Glutamatergic neuron (in vitro differentiated cells): ENCODE results near the gene BTBD9. TPM values are rescaled to one million over a fixed set of nuclear protein-coding genes. Genes with fewer than 3 reads are reported as not detected.

Experiments
- DNase-seq: peaks from one replicate; pipeline ENCODE4 v3.0.0; 2022
- H3K27ac Mint-ChIP-seq: one replicate; pipeline ENCODE4 v1.8.0; 2020; ENCODE audit warnings: mild to moderate bottlenecking, mixed read lengths, inconsistent platforms; ENCODE audit not compliant: unreplicated experiment
- H3K27me3 Mint-ChIP-seq: one replicate; pipeline ENCODE4 v1.8.0; 2020; ENCODE audit warnings: mild to moderate bottlenecking, moderate library complexity, mixed read lengths, inconsistent platforms; ENCODE audit not compliant: unreplicated experiment
- H3K36me3 Mint-ChIP-seq: one replicate; pipeline ENCODE4 v1.8.0; 2020; ENCODE audit warnings: mild to moderate bottlenecking, mixed read lengths, inconsistent platforms; ENCODE audit not compliant: unreplicated experiment
- H3K4me1 Mint-ChIP-seq: one replicate; pipeline ENCODE4 v1.8.0; 2020; ENCODE audit warnings: mild to moderate bottlenecking, low read depth, mixed read lengths, inconsistent platforms; ENCODE audit not compliant: unreplicated experiment
- H3K4me3 Mint-ChIP-seq: one replicate; pipeline ENCODE4 v1.8.0; 2020; ENCODE audit warnings: mild to moderate bottlenecking, mixed read lengths, inconsistent platforms; ENCODE audit not compliant: unreplicated experiment
- H3K9me3 Mint-ChIP-seq: one replicate; pipeline ENCODE4 v1.8.0; 2020; ENCODE audit warnings: mild to moderate bottlenecking, moderate library complexity, mixed read lengths, inconsistent platforms; ENCODE audit not compliant: unreplicated experiment
- total RNA-seq: library from RNA; stranded (reverse); fragmentation: NEBNext Ultra II Directional; extraction: Animal tissue kit (Norgen Biotek cat#: 25700); gene quantifications from one replicate; pipeline ENCODE4 v1.2.1, GENCODE V29; 2021; ENCODE audit not compliant: unreplicated experiment
- TF ChIP-seq, protein P1 (sequence below): fragments of 200-600 bp; sonication (generic); IDR thresholded peaks from one replicate; pipeline ENCODE4 v1.5.0; 2021; ENCODE audit not compliant: partially characterized antibody, unreplicated experiment

The BTBD9 gene
- total RNA-seq, 1 donor from 2014 or later, result 18.8 TPM

DNA sequence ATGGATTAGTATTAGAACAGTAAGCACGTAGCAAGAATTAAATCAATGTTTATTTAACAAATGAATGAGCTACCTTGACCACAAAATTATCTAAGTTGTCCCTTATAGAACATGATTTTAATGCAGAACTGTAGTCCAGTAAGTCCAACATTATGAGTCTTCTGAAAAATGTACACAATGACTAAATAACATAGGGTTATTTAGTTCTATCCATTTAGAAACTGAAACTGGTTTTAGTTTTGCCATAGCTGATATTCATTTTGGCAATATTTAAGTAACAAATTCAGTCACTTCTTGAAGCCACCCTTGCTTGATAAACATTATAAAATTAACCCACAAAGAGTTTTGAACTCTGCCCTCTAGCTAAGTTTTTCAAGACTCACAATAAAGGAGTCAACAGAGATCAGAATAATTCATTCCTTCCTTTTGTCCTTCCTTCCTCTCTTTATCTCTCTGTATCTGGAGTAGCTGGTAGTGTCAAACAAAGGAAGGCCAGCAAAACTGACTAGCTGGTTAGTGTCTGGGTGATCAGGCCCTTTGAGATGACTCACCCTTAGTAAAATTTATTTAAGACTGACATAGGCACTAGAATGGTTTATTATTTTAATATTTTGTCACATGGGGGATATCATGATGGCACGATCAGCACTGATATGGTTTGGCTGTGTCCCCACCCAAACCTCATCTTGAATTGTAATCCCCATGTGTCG is 115.1 kb downstream of the BTBD9 start:
- TF ChIP-seq, protein P1, sequence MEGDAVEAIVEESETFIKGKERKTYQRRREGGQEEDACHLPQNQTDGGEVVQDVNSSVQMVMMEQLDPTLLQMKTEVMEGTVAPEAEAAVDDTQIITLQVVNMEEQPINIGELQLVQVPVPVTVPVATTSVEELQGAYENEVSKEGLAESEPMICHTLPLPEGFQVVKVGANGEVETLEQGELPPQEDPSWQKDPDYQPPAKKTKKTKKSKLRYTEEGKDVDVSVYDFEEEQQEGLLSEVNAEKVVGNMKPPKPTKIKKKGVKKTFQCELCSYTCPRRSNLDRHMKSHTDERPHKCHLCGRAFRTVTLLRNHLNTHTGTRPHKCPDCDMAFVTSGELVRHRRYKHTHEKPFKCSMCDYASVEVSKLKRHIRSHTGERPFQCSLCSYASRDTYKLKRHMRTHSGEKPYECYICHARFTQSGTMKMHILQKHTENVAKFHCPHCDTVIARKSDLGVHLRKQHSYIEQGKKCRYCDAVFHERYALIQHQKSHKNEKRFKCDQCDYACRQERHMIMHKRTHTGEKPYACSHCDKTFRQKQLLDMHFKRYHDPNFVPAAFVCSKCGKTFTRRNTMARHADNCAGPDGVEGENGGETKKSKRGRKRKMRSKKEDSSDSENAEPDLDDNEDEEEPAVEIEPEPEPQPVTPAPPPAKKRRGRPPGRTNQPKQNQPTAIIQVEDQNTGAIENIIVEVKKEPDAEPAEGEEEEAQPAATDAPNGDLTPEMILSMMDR, result no peak
- Mint-ChIP-seq H3K36me3 (peaks cover 20% of the 10 kb centered on the region), H3K4me3 (no peak overlapping the region), H3K27ac (no peak overlapping the region), H3K9me3 (peaks cover 2% of the 10 kb centered on the region), H3K4me1 (no peaks in the 10 kb centered on the region), H3K27me3 (peaks cover 2% of the 10 kb centered on the region)
- no peak for DNase-seq

DNA sequence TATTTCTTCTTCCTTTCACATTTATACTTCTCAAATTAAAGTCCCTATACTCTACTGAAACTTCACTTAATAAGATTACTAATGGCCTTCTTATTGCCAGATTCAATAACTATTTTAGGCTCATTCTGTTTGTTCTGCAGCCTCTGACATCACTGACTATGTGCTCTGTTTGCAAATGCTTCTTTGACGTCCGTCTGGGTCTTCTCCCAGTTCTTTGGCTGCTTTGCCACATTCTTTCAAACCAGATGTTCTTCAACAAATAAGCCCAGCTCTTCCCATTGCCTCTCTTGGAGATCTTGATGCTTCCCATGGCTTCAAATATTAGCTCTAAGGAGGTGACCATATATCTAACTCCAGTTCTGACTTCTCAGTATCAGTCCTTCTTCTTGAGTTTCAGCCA is 117.4 kb downstream of the BTBD9 start:
- no peak overlapping the region for H3K27ac Mint-ChIP-seq
- peaks cover 2% of the 10 kb centered on the region for H3K9me3 Mint-ChIP-seq
- DNase-seq, result no peak
- H3K4me1 Mint-ChIP-seq, result peaks cover 5% of the 10 kb centered on the region
- H3K4me3 Mint-ChIP-seq, result no peak overlapping the region
- H3K36me3 Mint-ChIP-seq, result peaks cover 15% of the 10 kb centered on the region
- TF ChIP-seq, protein P1, result no peak
- peaks cover 2% of the 10 kb centered on the region for H3K27me3 Mint-ChIP-seq

DNA sequence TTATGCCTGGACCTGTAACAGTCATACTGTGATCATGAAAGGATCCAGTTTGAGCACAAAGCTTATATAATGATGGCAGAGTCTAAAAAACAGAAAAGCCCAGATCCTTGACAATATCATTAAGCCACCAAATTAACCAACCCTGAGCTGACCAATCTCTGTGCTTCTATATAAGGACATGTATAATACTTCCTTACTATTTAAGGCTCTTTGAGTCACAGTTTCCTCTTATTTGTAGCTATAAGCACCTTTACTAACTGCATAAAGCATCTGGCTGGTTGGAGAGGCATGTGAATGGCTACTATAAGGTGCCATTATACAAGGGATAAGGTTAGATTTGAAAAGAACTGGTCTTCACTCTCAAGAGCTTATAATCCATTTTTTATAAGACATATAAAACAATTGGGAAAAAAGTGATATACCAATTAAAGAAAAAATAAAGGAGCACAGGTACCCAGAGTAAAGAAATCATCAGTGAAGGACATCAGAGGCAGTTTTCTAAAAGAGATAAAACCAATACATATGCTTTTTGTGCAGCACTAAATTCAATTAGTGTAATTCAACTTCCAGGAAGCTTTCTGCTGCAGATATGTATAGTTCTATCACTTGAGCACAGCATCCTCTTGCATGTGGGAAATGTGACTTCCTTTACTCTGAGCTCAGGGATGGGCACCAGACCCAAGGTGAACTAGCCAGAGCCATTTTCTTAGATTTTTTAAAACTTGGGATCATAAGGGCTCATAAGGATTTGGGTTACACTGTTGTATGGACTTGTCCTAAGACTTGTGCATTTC is 121.0 kb downstream of the BTBD9 start:
- H3K27ac Mint-ChIP-seq, result no peak overlapping the region
- H3K4me1 Mint-ChIP-seq, result peaks cover 7% of the 10 kb centered on the region
- no peak for DNase-seq
- no peaks in the 10 kb centered on the region for H3K36me3 Mint-ChIP-seq
- H3K27me3 Mint-ChIP-seq, result peaks cover 4% of the 10 kb centered on the region
- peaks cover 2% of the 10 kb centered on the region for H3K9me3 Mint-ChIP-seq
- TF ChIP-seq, protein P1, result no peak
- no peak overlapping the region for H3K4me3 Mint-ChIP-seq

DNA sequence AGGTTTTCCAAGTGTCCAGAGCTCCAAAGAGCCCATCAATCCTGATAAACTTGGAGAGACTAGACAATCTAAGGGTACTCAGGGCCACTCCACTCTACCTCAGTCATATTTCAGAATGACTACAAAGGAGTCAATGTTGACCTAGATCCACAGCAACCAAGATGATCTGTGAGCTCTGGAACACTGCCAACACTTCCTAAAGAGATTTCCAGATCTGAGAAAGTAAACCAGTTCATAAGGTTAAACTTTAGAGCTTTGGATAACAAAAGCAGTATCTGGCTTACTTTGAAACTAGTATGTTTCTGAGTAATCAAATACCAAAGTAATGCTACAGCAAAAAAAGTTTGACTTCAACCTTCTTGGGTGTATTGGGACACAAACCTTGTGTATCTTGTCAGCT is 122.7 kb downstream of the BTBD9 start:
- peaks cover 8% of the 10 kb centered on the region for H3K4me1 Mint-ChIP-seq
- no peak for DNase-seq
- no peaks in the 10 kb centered on the region for H3K9me3 Mint-ChIP-seq
- TF ChIP-seq, protein P1, result no peak
- H3K4me3 Mint-ChIP-seq, result no peak overlapping the region
- no peak overlapping the region for H3K27ac Mint-ChIP-seq
- H3K36me3 Mint-ChIP-seq, result no peaks in the 10 kb centered on the region
- H3K27me3 Mint-ChIP-seq, result peaks cover 1% of the 10 kb centered on the region

DNA sequence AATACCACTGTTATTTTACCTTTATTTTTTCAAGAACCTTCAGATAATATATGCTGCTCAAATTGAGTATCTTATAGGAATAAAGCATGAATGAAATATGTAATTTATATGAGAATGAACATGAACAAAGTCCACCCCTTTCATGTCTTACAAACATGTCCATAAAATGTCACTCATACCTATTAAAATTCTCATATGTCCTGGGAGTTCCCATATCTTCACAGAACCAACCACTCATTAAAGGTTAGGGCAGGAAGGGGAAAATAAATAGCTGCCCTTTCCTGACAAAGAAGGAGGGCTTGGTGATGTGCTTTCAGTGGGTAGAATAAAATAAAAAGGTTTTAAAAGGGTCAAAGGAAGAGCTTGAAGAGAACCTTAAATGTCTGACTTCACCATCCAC is 125.3 kb downstream of the BTBD9 start:
- Mint-ChIP-seq H3K4me3 (no peak overlapping the region), H3K27ac (no peak overlapping the region), H3K4me1 (peaks cover 8% of the 10 kb centered on the region), H3K27me3 (peaks cover 1% of the 10 kb centered on the region), H3K36me3 (no peaks in the 10 kb centered on the region), H3K9me3 (no peaks in the 10 kb centered on the region)
- DNase-seq, result no peak
- TF ChIP-seq, protein P1, result no peak
